ENCODE results near the gene NCOA1. TPM values are rescaled to one million over a fixed set of nuclear protein-coding genes. Genes with fewer than 3 reads are reported as not detected.

Gene NCOA1
- total and polyA plus RNA-seq, 2 of the 4 experiments (the other 2 are of a cell fraction): 6.7 to 11.3 TPM

- Histone ChIP-seq H4K5ac (ENCODE audit: low read depth, low read length) (no peak overlapping the region), H3K56ac (ENCODE audit: extremely low read depth, insufficient read depth, low read length) (no peak overlapping the region), H4K8ac (ENCODE audit: low read depth in 2 of 2, low read length in 2 of 2) (no peak overlapping the region), H3K4ac (ENCODE audit: low read depth, low read length) (no peak overlapping the region), H3K9me3 (ENCODE audit: control insufficient read depth, insufficient read depth, low read length) (no peaks in the 10 kb centered on the region), H3K4me1 (ENCODE audit: control insufficient read depth, insufficient read depth, low read length) (peaks cover 2% of the 10 kb centered on the region; the same call in 1 of the 2 replicates), H3K36me3 (ENCODE audit: control insufficient read depth, insufficient read depth, low read length) (peaks cover 7% of the 10 kb centered on the region; the same call in 1 of the 2 replicates), H2AK9ac (replicated peaks; ENCODE audit: low read depth, low read length, poor library complexity) (no peak overlapping the region), H2AFZ (replicated peaks; ENCODE audit: low read length, poor library complexity) (no peak overlapping the region), H4K91ac (ENCODE audit: insufficient read depth, low read depth, low read length) (no peak overlapping the region), H3K79me1 (ENCODE audit: low read depth in 1 of 2, low read length in 2 of 2) (no peaks in the 10 kb centered on the region), H3K4me3 (ENCODE audit: insufficient read depth, low read depth, low read length) (no peak overlapping the region), H3K4me2 (ENCODE audit: low read depth, low read length) (no peak overlapping the region), H3K23ac (ENCODE audit: low read depth, low read length) (no peak overlapping the region), H2BK15ac (ENCODE audit: low read depth, low read length) (no peak overlapping the region), H3K14ac (replicated peaks; ENCODE audit: low read depth, low read length) (no peak overlapping the region), H3K27me3 (ENCODE audit: control insufficient read depth, insufficient read depth, low read length) (no peaks in the 10 kb centered on the region), H2AK5ac (ENCODE audit: low read depth, low read length) (no peak overlapping the region), H3K9ac (ENCODE audit: low read depth, low read length) (no peak overlapping the region), H2BK5ac (ENCODE audit: low read depth, low read length, poor library complexity, severe bottlenecking) (no peak overlapping the region), H3K27ac (ENCODE audit: insufficient read depth, low read length) (no peak overlapping the region), H3K9me1 (ENCODE audit: insufficient read depth, low read length) (no peaks in the 10 kb centered on the region), H2BK120ac (ENCODE audit: low read depth, low read length) (no peak overlapping the region), H2BK20ac (ENCODE audit: low read depth, low read length) (no peak overlapping the region), H3K18ac (ENCODE audit: low read depth, low read length) (no peak overlapping the region), H4K20me1 (ENCODE audit: insufficient read depth, low read length) (no peaks in the 10 kb centered on the region)
- BruUV-seq (replicated peaks): no TSS peak
- dilution Hi-C loops (cut with HindIII; ENCODE audit: low sequenced_read_pairs, unreplicated experiment): no loop called here
- CTCF ChIA-PET: no interaction called here
- WGBS, 2 experiments (ENCODE audit: extremely low coverage in 2 of 2, insufficient read length in 1 of 2): no CpG with 5 or more reads among the region's 2 CpGs
- in situ Hi-C loops (cut with MboI; ENCODE audit: low sequenced_read_pairs): no loop called here
- DNase-seq (no peak), ATAC-seq (ENCODE audit: low read depth) (no peak)
- intact Hi-C loops (cut with micrococcal nuclease): no loop called here
- TF ChIP-seq FOS (IDR thresholded peaks at IDR 0.05; ENCODE audit: low read depth, low read length) (no peak), MXI1 (IDR thresholded peaks at IDR 0.05; ENCODE audit: borderline replicate concordance, low read depth, low read length) (no peak), CTCF (conservative IDR thresholded peaks at IDR 0.05; ENCODE audit: low read depth, low read length) (no peak), POLR2A (IDR thresholded peaks at IDR 0.05; ENCODE audit: low read depth, low read length) (no peak), RCOR1 (IDR thresholded peaks at IDR 0.05; ENCODE audit: insufficient replicate concordance, low read length) (no peak), USF2 (IDR thresholded peaks at IDR 0.05; ENCODE audit: low read depth, low read length) (no peak)
- POLR2A ChIA-PET (ENCODE audit: unreplicated experiment): no interaction called here
Observed at GRCh38 chr2:24711865-24712264, 220.8 kb downstream of the NCOA1 start.

Measured in IMR-90 (cell line).